ENCODE measurements around the gene USP2. TPM values are rescaled to one million over a fixed set of nuclear protein-coding genes. Genes with fewer than 3 reads are reported as not detected.

Gene USP2
- total and polyA plus RNA-seq, 8 donors = 1.4 to 17.4 (median 2.8) TPM

DNA sequence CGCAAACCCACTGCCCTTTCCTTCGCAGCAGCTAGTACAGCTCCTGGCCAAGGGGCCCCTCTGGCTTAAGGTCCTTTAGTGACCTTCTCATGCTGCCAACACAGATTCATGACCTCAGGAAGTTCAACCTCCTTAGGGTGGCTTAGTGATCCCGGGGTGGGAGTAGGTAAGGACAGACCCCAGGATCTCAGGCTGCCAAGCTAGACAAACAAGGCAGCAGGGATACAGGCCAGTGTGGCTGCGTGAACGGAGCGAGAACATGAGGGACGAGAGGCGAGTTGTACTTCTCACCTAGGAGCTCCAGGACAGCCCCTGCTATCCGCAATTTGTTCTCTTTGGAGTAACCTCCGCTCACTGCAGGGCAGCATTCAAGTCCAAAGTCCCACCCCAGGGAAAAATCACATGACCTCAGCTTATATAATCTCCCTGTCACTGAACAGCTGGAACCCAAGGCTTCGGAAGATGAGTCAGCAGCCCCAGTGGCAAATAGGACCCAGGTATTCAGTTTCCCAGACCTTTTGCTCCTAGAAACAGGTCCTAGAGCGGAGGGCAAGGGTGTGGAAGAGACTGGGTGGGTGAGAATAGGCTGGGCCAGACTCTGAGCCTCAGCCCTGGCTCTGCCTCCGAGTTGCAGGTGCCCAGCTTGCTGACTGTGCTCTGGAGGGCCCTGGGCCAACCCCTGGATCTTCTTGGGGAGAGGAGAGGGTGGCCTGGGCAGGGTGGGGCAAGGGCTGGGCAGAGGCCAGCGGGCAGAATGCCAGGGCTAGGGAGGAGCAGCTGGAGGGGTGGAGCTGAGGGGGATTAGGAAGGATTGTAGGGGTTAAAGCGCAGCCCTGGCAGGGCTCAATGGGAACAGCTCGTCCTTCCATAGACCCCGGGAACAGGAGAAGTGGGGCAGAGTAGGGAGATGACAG, 13.1 kb downstream of the USP2 start:
- DNase-seq = peak; percentile 70 to 88
- Histone ChIP-seq H3K9me3 (no peaks in the 10 kb centered on the region), H3K27me3 (peaks cover 0 to 24% (median 19%) of the 10 kb centered on the region in 3 donors), H3K4me3 (peak overlapping the region in 2 of 4 donors; percentile 7 to 19), H3K27ac (peak overlapping the region; percentile 79 to 93 (median 80)), H3K36me3 (no peaks in the 10 kb centered on the region), H3K4me1 (peaks cover 60 to 91% (median 76%) of the 10 kb centered on the region in 4 donors)
- TF ChIP-seq POLR2A (IDR thresholded peaks at IDR 0.05) (no peak), EP300 (IDR thresholded peaks at IDR 0.05) (peak; percentile 58), POLR2AphosphoS5 (IDR thresholded peaks at IDR 0.05) (peak in 2 of 3 donors; percentile 22 to 28)
- TF ChIP-seq, protein P1, sequence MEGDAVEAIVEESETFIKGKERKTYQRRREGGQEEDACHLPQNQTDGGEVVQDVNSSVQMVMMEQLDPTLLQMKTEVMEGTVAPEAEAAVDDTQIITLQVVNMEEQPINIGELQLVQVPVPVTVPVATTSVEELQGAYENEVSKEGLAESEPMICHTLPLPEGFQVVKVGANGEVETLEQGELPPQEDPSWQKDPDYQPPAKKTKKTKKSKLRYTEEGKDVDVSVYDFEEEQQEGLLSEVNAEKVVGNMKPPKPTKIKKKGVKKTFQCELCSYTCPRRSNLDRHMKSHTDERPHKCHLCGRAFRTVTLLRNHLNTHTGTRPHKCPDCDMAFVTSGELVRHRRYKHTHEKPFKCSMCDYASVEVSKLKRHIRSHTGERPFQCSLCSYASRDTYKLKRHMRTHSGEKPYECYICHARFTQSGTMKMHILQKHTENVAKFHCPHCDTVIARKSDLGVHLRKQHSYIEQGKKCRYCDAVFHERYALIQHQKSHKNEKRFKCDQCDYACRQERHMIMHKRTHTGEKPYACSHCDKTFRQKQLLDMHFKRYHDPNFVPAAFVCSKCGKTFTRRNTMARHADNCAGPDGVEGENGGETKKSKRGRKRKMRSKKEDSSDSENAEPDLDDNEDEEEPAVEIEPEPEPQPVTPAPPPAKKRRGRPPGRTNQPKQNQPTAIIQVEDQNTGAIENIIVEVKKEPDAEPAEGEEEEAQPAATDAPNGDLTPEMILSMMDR (IDR thresholded peaks at IDR 0.05) = no peak
- 32 to 39% (median 35%) methylated on average over 17 of the region's 17 CpGs for WGBS, 5 donors
- intact Hi-C loops (cut with DNase I; ENCODE audit: low total_unique reads) = no loop called here

DNA sequence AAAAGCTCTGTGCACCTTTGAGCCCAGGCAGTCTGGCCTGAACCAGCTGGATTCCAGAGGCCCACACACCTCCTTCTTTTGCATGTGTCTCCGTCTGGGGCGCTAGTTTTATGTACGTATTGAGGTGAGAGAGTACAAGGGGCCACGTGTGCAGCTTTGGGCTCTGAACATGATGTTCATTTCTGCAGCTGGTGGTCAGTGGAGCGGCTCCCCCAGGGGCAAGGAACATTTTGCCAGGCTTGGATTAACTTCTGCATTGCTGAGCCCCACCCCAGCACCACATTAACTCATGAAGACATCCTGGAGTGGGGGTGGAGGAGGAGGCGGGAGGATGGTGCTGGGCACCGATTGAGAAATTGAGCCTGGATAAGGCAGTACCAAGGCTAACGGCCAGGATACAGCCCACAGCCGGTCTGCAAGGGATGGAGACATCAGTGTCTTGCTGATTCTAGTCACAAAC, 13.8 kb downstream of the USP2 start:
- 50 to 69% (median 58%) methylated on average over 5 to 9 of the region's 9 CpGs for WGBS, 5 donors
- DNase-seq = no peak
- no peak overlapping the region for H3K4me3 ChIP-seq
- TF ChIP-seq, protein P1 (IDR thresholded peaks at IDR 0.05) = no peak
- no peak for TF ChIP-seq POLR2A (IDR thresholded peaks at IDR 0.05)
- TF ChIP-seq POLR2AphosphoS5 (IDR thresholded peaks at IDR 0.05) = peak in 1 of 3 donors; percentile 23
- peak; percentile 45 for TF ChIP-seq EP300 (IDR thresholded peaks at IDR 0.05)
- intact Hi-C loops (cut with DNase I; ENCODE audit: low total_unique reads) = no loop called here
- peak overlapping the region in 4 of 5 donors; percentile 79 to 93 (median 80) for H3K27ac ChIP-seq
- H3K4me1 ChIP-seq = peaks cover 67 to 96% (median 82%) of the 10 kb centered on the region in 4 donors
- H3K36me3 ChIP-seq = no peaks in the 10 kb centered on the region
- H3K9me3 ChIP-seq = no peaks in the 10 kb centered on the region
- H3K27me3 ChIP-seq = peaks cover 0 to 31% (median 20%) of the 10 kb centered on the region in 3 donors

GRCh38 chr11:119366690-119367620, 14.5 kb downstream of the USP2 start:
- whole genome bisulfite sequencing, 5 donors = 73 to 81% (median 75%) methylated on average over 10 to 11 of the region's 11 CpGs
- Histone ChIP-seq H3K9me3 (no peaks in the 10 kb centered on the region), H3K4me1 (peaks cover 75 to 96% (median 86%) of the 10 kb centered on the region in 4 donors), H3K27ac (peak overlapping the region in 4 of 5 donors; percentile 79 to 93 (median 80)), H3K4me3 (no peak overlapping the region), H3K27me3 (peaks cover 0 to 31% (median 20%) of the 10 kb centered on the region in 3 donors), H3K36me3 (no peaks in the 10 kb centered on the region)
- TF ChIP-seq POLR2AphosphoS5 (IDR thresholded peaks at IDR 0.05) (no peak), EP300 (IDR thresholded peaks at IDR 0.05) (no peak), POLR2A (IDR thresholded peaks at IDR 0.05) (no peak)
- TF ChIP-seq, protein P1 (IDR thresholded peaks at IDR 0.05) = no peak
- DNase-seq = no peak
- intact Hi-C loops (cut with DNase I; ENCODE audit: low total_unique reads) = no loop called here
